ENCODE measurements around the gene CLEC2D.
A peak's percentile ranks its signal among the peaks of the same experiment; 100 is the strongest.
"Not testable (repeated sequence)": the region's sequence is repeated elsewhere in the genome, so short reads cannot be mapped to it uniquely, and the experiment has no call there.

CLEC2D gene

DNA sequence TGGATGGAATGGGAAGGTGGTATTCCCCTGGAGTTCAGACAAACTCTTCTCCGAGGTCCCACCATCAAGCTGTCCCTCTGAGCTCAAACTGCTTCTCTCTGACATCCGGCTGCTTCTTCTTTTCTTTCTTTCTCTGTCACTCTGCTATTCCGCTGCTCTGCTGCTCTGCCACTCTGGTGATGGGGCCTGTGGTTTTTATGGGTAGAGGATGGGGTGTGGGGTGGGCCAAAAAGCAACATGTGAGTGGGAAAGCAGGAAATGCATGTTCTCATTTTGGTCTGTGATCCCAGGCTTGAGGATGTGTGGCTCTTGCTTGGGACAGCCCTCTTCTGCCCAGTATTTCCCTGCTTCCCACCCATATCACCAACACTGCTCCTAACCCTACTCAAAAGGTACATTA lies 32.7 kb downstream of the CLEC2D start:
- no peak overlapping the region for H3K4me3 ChIP-seq (ENCODE audit: low read length)
- no peak for DNase-seq (ENCODE audit: low read depth)
- TF ChIP-seq CTCF (conservative IDR thresholded peaks at IDR 0.05; ENCODE audit: low read depth, low read length) = no peak

- not testable (repeated sequence) for H3K4me3 ChIP-seq (ENCODE audit: low read length); DNase-seq (ENCODE audit: low read depth)
Observed at GRCh38 chr12:9704561-9704960, 35.0 kb downstream of the CLEC2D start.

GRCh38 chr12:9706086-9706685 lies 36.7 kb downstream of the CLEC2D start:
- no peak for DNase-seq (ENCODE audit: low read depth)
- TF ChIP-seq CTCF (conservative IDR thresholded peaks at IDR 0.05; ENCODE audit: low read depth, low read length) = no peak
- no peak overlapping the region for H3K4me3 ChIP-seq (ENCODE audit: low read length)

GRCh38 chr12:9707356-9707755 lies 37.8 kb downstream of the CLEC2D start:
- H3K4me3 ChIP-seq (ENCODE audit: low read length) = no peak overlapping the region
- no peak for TF ChIP-seq CTCF (conservative IDR thresholded peaks at IDR 0.05; ENCODE audit: low read depth, low read length)
- no peak for DNase-seq (ENCODE audit: low read depth)

GRCh38 chr12:9707864-9708808 lies 38.6 kb downstream of the CLEC2D start:
- DNase-seq (ENCODE audit: low read depth) = peak; percentile 3
- no peak overlapping the region for H3K4me3 ChIP-seq (ENCODE audit: low read length)
- TF ChIP-seq CTCF (conservative IDR thresholded peaks at IDR 0.05; ENCODE audit: low read depth, low read length) = peak; percentile 80

- DNase-seq (ENCODE audit: low read depth) = no peak
- no peak overlapping the region for H3K4me3 ChIP-seq (ENCODE audit: low read length)
- no peak for TF ChIP-seq CTCF (conservative IDR thresholded peaks at IDR 0.05; ENCODE audit: low read depth, low read length)
Observed at GRCh38 chr12:9708853-9709252, 39.3 kb downstream of the CLEC2D start.

- DNase-seq (ENCODE audit: low read depth) = no peak
- H3K4me3 ChIP-seq (ENCODE audit: low read length) = no peak overlapping the region
- no peak for TF ChIP-seq CTCF (conservative IDR thresholded peaks at IDR 0.05; ENCODE audit: low read depth, low read length)
Observed at GRCh38 chr12:9710584-9711375, 41.3 kb downstream of the CLEC2D start.

Data from retinal pigment epithelial cell (primary cell).